ENCODE results near the gene PRKCA.

The PRKCA gene

GRCh38 chr17:66673668-66674276 is 371.4 kb downstream of the PRKCA start:
- TF ChIP-seq TAF1 (IDR thresholded peaks at IDR 0.05; ENCODE audit: borderline replicate concordance, insufficient read depth, low read length), result no peak
- TF ChIP-seq POLR2AphosphoS5 (IDR thresholded peaks at IDR 0.05; ENCODE audit: low read depth, low read length), result no peak
- TF ChIP-seq REST (IDR thresholded peaks at IDR 0.05; ENCODE audit: insufficient read depth in 1 of 2, low read depth in 2 of 2, low read length in 2 of 2), result no peak
- TF ChIP-seq SIN3A (IDR thresholded peaks at IDR 0.05; ENCODE audit: borderline replicate concordance, insufficient read depth, low read length), result no peak
- no peak for TF ChIP-seq FOXP2 (optimal IDR thresholded peaks at IDR 0.05; ENCODE audit: borderline replicate concordance, extremely low read depth, extremely low read length, insufficient read depth)

DNA sequence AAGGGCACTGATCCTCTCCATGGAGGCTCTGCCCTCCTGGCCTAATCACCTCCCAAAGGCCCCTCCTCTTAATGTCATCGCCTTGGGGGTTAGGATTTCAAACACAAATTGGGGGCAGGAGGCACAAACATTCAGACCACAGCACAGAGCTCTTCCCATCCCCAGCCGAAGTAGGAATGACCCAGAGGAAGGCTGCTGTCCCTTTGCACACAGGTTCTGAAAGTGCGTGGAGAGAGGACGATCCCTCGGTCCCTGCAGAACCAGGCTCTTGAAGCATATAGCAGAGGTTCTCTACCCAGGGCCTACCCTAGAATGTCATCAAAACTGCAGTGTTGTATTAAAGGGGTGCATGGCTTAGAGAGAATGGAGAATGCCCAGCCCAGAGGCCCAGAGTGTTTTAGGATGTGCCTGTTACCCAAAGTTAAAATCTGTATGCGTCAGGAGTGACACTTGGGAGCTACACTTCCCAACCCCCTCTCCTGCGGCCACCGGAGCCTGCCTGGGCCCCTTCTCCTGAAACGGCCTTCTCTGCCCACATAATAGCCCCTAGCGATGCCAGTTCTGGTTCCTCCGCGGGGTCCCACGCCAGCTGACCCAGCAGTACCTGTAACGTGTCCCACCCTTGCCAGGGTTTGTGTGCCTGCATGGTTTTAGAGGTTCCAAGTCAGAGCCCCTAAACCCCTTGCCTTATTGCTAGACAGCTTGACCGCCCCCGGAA is 373.0 kb downstream of the PRKCA start:
- TF ChIP-seq SIN3A (IDR thresholded peaks at IDR 0.05; ENCODE audit: borderline replicate concordance, insufficient read depth, low read length) (no peak), REST (IDR thresholded peaks at IDR 0.05; ENCODE audit: insufficient read depth in 1 of 2, low read depth in 2 of 2, low read length in 2 of 2) (0 out of 4 replicates have a peak, but pooled peaks of 1 of the 2 experiments have one; percentile 64)

DNA sequence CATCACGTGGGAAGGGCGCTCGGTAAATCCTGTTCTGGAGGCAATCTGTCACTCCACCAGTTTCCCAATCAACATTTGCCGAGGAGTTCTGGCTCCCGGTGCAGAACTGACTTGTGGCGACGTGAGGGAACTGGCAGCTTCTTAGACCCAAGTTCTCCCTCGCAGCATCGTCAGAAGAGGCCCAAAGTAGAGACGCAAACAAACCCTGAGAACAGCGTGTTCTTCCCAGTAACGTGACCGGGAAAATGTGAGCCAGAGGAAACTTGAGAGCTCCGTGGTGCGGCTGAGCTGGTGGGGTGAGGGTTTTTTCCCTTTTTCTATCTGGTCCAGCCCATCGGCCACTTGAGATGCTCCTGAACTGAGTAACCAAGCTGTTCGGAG is 373.6 kb downstream of the PRKCA start:
- TF ChIP-seq REST (IDR thresholded peaks at IDR 0.05; ENCODE audit: insufficient read depth in 1 of 2, low read depth in 2 of 2, low read length in 2 of 2), result no peak

DNA sequence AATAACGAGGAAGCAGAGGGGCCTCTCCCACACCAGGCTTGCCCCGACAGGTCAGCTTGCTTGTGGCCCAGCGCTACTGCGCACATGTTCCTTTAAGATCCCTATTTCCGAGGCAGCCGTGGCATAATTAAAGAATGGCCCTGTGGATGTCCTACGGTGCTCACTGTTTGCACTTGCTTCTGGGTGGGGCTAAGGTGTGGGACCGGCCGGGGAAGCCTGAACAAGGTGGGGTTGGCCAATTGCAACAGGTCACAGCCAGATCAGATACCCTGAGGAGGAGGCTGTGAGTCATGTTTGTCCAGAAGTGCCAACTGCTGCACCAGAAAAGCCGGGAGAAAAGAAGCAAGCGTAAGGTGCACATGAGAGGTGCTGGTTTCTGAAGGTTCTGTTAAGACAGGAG is 374.0 kb downstream of the PRKCA start:
- TF ChIP-seq TAF1 (IDR thresholded peaks at IDR 0.05; ENCODE audit: borderline replicate concordance, insufficient read depth, low read length), result no peak
- TF ChIP-seq SIN3A (IDR thresholded peaks at IDR 0.05; ENCODE audit: borderline replicate concordance, insufficient read depth, low read length), result no peak
- TF ChIP-seq POLR2AphosphoS5 (IDR thresholded peaks at IDR 0.05; ENCODE audit: low read depth, low read length), result no peak
- TF ChIP-seq FOXP2 (optimal IDR thresholded peaks at IDR 0.05; ENCODE audit: borderline replicate concordance, extremely low read depth, extremely low read length, insufficient read depth), result no peak
- TF ChIP-seq REST (IDR thresholded peaks at IDR 0.05; ENCODE audit: insufficient read depth in 1 of 2, low read depth in 2 of 2, low read length in 2 of 2), result no peak
